NB4 (cell line): ENCODE data around the gene HMCN2.

Experiments
- POLR2A ChIP-seq: IDR thresholded peaks from 2 replicates; pipeline ENCODE4 v1.6.1; 2011; ENCODE audit warnings: mild to moderate bottlenecking; ENCODE audit not compliant: insufficient read length; ENCODE audit errors: extremely low read depth
- TF ChIP-seq, protein P1 (sequence below): IDR thresholded peaks from one replicate; pipeline ENCODE4 v1.5.1; 2012; ENCODE audit warnings: low read depth, low read length

DNA sequence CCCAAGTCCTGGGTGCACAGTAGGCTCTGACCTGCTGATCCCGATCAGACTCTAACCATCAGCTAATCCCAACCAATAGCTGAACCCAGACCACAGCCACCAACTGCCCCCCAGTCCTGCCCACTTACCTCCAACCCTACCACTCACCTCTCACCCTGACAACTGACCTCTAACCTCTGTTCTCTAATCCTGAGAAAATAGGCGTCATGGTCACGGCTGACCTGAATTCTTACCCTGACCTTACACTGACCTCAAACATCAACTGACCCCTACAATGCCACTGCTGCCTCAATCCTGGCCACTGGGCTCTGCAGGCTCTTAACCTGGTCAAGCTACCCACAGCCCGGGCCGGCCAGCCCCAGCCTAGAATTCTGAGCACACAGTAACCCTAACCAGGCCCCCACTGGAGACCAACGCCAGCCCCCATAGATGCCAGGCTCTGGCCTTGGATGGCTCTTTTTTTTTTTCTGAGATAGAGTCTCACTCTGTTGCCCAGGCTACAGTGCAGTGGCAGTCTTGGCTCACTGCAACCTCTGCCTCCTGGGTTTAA is 115.4 kb downstream of the HMCN2 start:
- TF ChIP-seq, protein P1, sequence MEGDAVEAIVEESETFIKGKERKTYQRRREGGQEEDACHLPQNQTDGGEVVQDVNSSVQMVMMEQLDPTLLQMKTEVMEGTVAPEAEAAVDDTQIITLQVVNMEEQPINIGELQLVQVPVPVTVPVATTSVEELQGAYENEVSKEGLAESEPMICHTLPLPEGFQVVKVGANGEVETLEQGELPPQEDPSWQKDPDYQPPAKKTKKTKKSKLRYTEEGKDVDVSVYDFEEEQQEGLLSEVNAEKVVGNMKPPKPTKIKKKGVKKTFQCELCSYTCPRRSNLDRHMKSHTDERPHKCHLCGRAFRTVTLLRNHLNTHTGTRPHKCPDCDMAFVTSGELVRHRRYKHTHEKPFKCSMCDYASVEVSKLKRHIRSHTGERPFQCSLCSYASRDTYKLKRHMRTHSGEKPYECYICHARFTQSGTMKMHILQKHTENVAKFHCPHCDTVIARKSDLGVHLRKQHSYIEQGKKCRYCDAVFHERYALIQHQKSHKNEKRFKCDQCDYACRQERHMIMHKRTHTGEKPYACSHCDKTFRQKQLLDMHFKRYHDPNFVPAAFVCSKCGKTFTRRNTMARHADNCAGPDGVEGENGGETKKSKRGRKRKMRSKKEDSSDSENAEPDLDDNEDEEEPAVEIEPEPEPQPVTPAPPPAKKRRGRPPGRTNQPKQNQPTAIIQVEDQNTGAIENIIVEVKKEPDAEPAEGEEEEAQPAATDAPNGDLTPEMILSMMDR = no peak
- TF ChIP-seq POLR2A = no peak
